GM12891 (cell line): ENCODE measurements around the gene ETS2.

ENCODE experiments used
- POLR2A ChIP-seq: IDR thresholded peaks from 2 replicates; pipeline ENCODE4 v1.6.1; 2011; ENCODE audit warnings: low read depth, low read length, control low read depth
- POU2F2 ChIP-seq: IDR thresholded peaks from 2 replicates; pipeline ENCODE4 v1.6.1; 2011; ENCODE audit warnings: low read depth, mild to moderate bottlenecking, control low read depth, low read length, moderate library complexity

DNA sequence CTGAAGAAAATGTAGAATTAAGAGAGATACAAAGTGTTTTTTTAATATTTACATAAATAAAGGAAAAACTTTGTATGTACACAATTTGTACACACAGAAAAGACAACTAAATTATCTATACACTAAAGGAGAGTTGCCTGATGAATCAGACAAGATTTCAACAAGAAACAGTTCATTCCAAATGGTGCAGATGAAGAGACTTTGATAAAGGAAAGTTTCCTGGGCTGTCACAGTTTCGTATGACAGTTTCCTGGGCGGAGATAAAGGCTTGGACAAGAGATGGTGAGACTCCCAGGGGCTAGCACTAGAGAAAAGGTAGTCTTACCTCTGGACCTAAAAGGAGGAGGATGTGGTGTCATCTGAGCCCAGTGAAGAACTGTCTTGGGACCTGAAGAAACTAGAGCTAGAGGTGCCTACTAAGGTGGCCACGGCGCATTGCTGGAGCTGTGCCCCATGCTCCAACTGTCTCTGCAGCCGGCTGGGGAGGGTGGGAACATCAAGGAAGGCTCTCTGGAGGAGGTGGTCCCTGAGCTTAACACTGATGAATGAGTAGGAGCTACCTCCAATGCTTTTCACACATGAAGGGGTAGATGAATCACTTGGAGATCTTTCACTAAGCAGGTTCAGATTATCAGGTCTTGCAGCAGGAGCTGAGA lies 32.2 kb downstream of the ETS2 start:
- no peak for TF ChIP-seq POU2F2
- TF ChIP-seq POLR2A: no peak
